ENCODE results near the gene THBS2. TPM values are rescaled to one million over a fixed set of nuclear protein-coding genes. Genes with fewer than 3 reads are reported as not detected.

THBS2 gene
- total RNA-seq, 1 donor from 2014 or later: not detected

GRCh38 chr6:169174516-169175359 lies 78.9 kb downstream of the THBS2 start:
- no peak for TF ChIP-seq CTCF (IDR thresholded peaks at IDR 0.05; ENCODE audit: unreplicated experiment)
- Mint-ChIP-seq H3K4me3 (ENCODE audit: low read depth) (no peak overlapping the region), H3K27ac (no peak overlapping the region), H3K9me3 (ENCODE audit: low read depth) (no peaks in the 10 kb centered on the region), H3K36me3 (ENCODE audit: insufficient read depth) (no peaks in the 10 kb centered on the region), H3K27me3 (peaks cover 11% of the 10 kb centered on the region), H3K4me1 (ENCODE audit: low read depth) (no peaks in the 10 kb centered on the region)
- DNase-seq (ENCODE audit: low spot score, unreplicated experiment): no peak

- Mint-ChIP-seq H3K27me3 (peaks cover 14% of the 10 kb centered on the region), H3K9me3 (ENCODE audit: low read depth) (no peaks in the 10 kb centered on the region), H3K36me3 (ENCODE audit: insufficient read depth) (no peaks in the 10 kb centered on the region), H3K4me3 (ENCODE audit: low read depth) (no peak overlapping the region), H3K27ac (no peak overlapping the region), H3K4me1 (ENCODE audit: low read depth) (no peaks in the 10 kb centered on the region)
- TF ChIP-seq CTCF (IDR thresholded peaks at IDR 0.05; ENCODE audit: unreplicated experiment): no peak
- no peak for DNase-seq (ENCODE audit: low spot score, unreplicated experiment)
Observed at GRCh38 chr6:169173532-169174268, 79.9 kb downstream of the THBS2 start.

GRCh38 chr6:169172946-169173345 lies 80.7 kb downstream of the THBS2 start:
- Mint-ChIP-seq H3K4me3 (ENCODE audit: low read depth) (no peak overlapping the region), H3K9me3 (ENCODE audit: low read depth) (no peaks in the 10 kb centered on the region), H3K4me1 (ENCODE audit: low read depth) (no peaks in the 10 kb centered on the region), H3K36me3 (ENCODE audit: insufficient read depth) (no peaks in the 10 kb centered on the region), H3K27me3 (peaks cover 14% of the 10 kb centered on the region), H3K27ac (no peak overlapping the region)
- DNase-seq (ENCODE audit: low spot score, unreplicated experiment): no peak
- TF ChIP-seq CTCF (IDR thresholded peaks at IDR 0.05; ENCODE audit: unreplicated experiment): no peak

GRCh38 chr6:169172456-169172855 lies 81.2 kb downstream of the THBS2 start:
- peaks cover 14% of the 10 kb centered on the region for H3K27me3 Mint-ChIP-seq
- H3K4me1 Mint-ChIP-seq (ENCODE audit: low read depth): no peaks in the 10 kb centered on the region
- H3K36me3 Mint-ChIP-seq (ENCODE audit: insufficient read depth): no peaks in the 10 kb centered on the region
- H3K9me3 Mint-ChIP-seq (ENCODE audit: low read depth): no peaks in the 10 kb centered on the region
- H3K4me3 Mint-ChIP-seq (ENCODE audit: low read depth): no peak overlapping the region
- no peak for TF ChIP-seq CTCF (IDR thresholded peaks at IDR 0.05; ENCODE audit: unreplicated experiment)
- H3K27ac Mint-ChIP-seq: no peak overlapping the region
- no peak for DNase-seq (ENCODE audit: low spot score, unreplicated experiment)

- H3K27ac Mint-ChIP-seq: no peak overlapping the region
- H3K9me3 Mint-ChIP-seq (ENCODE audit: low read depth): no peaks in the 10 kb centered on the region
- TF ChIP-seq CTCF (IDR thresholded peaks at IDR 0.05; ENCODE audit: unreplicated experiment): no peak
- no peaks in the 10 kb centered on the region for H3K36me3 Mint-ChIP-seq (ENCODE audit: insufficient read depth)
- H3K27me3 Mint-ChIP-seq: peaks cover 14% of the 10 kb centered on the region
- no peak overlapping the region for H3K4me3 Mint-ChIP-seq (ENCODE audit: low read depth)
- H3K4me1 Mint-ChIP-seq (ENCODE audit: low read depth): no peaks in the 10 kb centered on the region
- DNase-seq (ENCODE audit: low spot score, unreplicated experiment): no peak
Observed at GRCh38 chr6:169171951-169172350, 81.7 kb downstream of the THBS2 start.

Data from progenitor cell of endocrine pancreas (in vitro differentiated cells).